HG03025 (cell line): ENCODE data around the gene BCL2.

Experiments
- ATAC-seq: cut with Tn5 transposase; IDR thresholded peaks from one replicate; pipeline ENCODE4 v1.9.1; 2021; ENCODE audit warnings: mild to moderate bottlenecking, moderate library complexity; ENCODE audit not compliant: unreplicated experiment, low FRiP score

The BCL2 gene

GRCh38 chr18:63312019-63312409 is 7.6 kb downstream of the BCL2 start:
- peak; percentile 6 for ATAC-seq

GRCh38 chr18:63311118-63312018 is 8.2 kb downstream of the BCL2 start:
- peak; percentile 52 for ATAC-seq

- ATAC-seq = no peak
These were observed 10.1 kb downstream of the BCL2 start for GRCh38 chr18:63309422-63309821.

GRCh38 chr18:63307551-63308200 is 11.9 kb downstream of the BCL2 start:
- ATAC-seq = no peak

- ATAC-seq = no peak
These were observed 12.6 kb downstream of the BCL2 start for GRCh38 chr18:63306819-63307550.

- no peak for ATAC-seq
These were observed 13.3 kb downstream of the BCL2 start for GRCh38 chr18:63306249-63306648.

GRCh38 chr18:63303547-63303946 is 16.0 kb downstream of the BCL2 start:
- no peak for ATAC-seq

GRCh38 chr18:63302636-63303405 is 16.7 kb downstream of the BCL2 start:
- ATAC-seq = no peak

- no peak for ATAC-seq
These were observed 17.3 kb downstream of the BCL2 start for GRCh38 chr18:63302220-63302619.

GRCh38 chr18:63301434-63301833 is 18.1 kb downstream of the BCL2 start:
- no peak for ATAC-seq

- peak; percentile 45 for ATAC-seq
These were observed 19.5 kb downstream of the BCL2 start for GRCh38 chr18:63299837-63300745.

GRCh38 chr18:63298400-63299365 is 20.9 kb downstream of the BCL2 start:
- no peak for ATAC-seq

GRCh38 chr18:63297687-63298399 is 21.7 kb downstream of the BCL2 start:
- ATAC-seq = no peak

- no peak for ATAC-seq
These were observed 25.6 kb downstream of the BCL2 start for GRCh38 chr18:63293935-63294334.

- ATAC-seq = peak; percentile 54
These were observed 26.5 kb downstream of the BCL2 start for GRCh38 chr18:63292831-63293683.

- ATAC-seq = no peak
These were observed 28.3 kb downstream of the BCL2 start for GRCh38 chr18:63291278-63291677.

- no peak for ATAC-seq
These were observed 28.8 kb downstream of the BCL2 start for GRCh38 chr18:63290821-63291200.
